ENCODE data around the gene SMAD4. TPM values are rescaled to one million over a fixed set of nuclear protein-coding genes. Genes with fewer than 3 reads are reported as not detected.
A peak's percentile ranks its signal among the peaks of the same experiment; 100 is the strongest.

SMAD4 gene
- total and polyA plus RNA-seq, 2 of the 13 experiments (the other 11 are each of a cell fraction or from before 2014, with no cell fraction given): 70.2 to 72.0 TPM

DNA sequence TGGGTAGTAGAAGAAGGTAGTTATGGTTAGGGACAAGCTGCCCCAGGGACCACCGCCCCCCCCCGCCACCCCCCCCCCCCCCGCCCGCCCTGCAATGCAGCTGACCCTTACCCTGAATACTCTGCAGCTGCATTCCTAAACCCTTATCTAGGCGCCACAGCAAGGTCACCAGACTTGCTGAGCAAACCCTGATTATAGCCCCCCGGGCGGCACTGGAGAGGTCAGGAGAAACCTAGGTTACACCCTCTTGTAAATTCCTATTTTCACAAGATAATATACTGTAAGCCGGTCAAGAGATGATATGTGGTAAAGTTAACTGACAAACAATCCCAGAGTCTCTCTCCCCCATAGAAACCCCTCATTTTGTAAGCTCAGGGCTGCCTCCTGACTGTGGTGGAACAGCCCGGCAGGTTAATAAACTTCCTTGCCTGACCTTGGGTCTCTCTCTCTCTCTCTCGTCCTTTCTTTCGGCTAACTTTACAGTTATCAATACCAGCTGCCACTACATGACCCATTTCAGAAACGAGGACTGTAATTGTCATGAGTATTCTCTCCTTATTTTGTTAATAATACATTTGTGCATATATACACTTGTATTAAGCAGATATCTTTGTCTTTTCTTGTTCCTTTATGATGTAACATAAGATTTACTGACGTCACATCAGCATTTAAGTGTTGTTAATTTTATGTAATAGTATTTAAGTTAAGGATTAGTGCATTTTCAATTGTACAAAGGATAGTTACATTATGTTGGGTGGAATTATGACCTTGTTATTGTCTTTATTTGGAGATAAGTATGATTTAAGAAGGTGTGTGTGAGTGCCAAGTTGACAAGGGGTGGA is 22.8 kb upstream of the SMAD4 start:
- no peak overlapping the region; a peak in 1 of 6 replicates for H3K4me3 ChIP-seq (replicated peaks in 1 of 3; ENCODE audit: insufficient read depth in 1 of 3, low read depth in 2 of 3, low read length in 3 of 3)
- no peaks in the 10 kb centered on the region for H4K20me1 ChIP-seq (ENCODE audit: insufficient read depth, low read length)
- peak overlapping the region; percentile 70 for H3K4me2 ChIP-seq (ENCODE audit: low read depth, low read length)
- H3K36me3 ChIP-seq (replicated peaks in 1 of 2; ENCODE audit: control insufficient read depth in 1 of 2, insufficient read depth in 2 of 2, low read length in 2 of 2): no peaks in the 10 kb centered on the region
- ChIA-PET POLR2A (interaction anchor here (0.6 to 1.3 kb wide), 2 partner anchors 11 to 23 kb away, joined by 5 to 6 read pairs; partner anchors contain the start of gene SMAD4), CTCF (ENCODE audit: low intra/inter-chr PET ratio, low total read pairs) (no interaction called here)
- TF ChIP-seq ZNF501 (CRISPR knock-in tag; IDR thresholded peaks at IDR 0.05): no peak
- TF ChIP-seq ATF7 (IDR thresholded peaks at IDR 0.05): peak; percentile 46; the same call in 1 of the 2 replicates
- no peak for TF ChIP-seq ATF7 (CRISPR knock-in tag; IDR thresholded peaks at IDR 0.05)
- TF ChIP-seq POLR2AphosphoS2 (IDR thresholded peaks at IDR 0.05; ENCODE audit: low read depth, low read length): no peak
- TF ChIP-seq GTF3A (CRISPR knock-in tag; conservative IDR thresholded peaks at IDR 0.05): no peak
- no peak for TF ChIP-seq TEAD2 (CRISPR knock-in tag; IDR thresholded peaks at IDR 0.05)
- TF ChIP-seq MED8 (CRISPR knock-in tag; IDR thresholded peaks at IDR 0.05; ENCODE audit: insufficient replicate concordance): no peak
- TF ChIP-seq, protein P1, sequence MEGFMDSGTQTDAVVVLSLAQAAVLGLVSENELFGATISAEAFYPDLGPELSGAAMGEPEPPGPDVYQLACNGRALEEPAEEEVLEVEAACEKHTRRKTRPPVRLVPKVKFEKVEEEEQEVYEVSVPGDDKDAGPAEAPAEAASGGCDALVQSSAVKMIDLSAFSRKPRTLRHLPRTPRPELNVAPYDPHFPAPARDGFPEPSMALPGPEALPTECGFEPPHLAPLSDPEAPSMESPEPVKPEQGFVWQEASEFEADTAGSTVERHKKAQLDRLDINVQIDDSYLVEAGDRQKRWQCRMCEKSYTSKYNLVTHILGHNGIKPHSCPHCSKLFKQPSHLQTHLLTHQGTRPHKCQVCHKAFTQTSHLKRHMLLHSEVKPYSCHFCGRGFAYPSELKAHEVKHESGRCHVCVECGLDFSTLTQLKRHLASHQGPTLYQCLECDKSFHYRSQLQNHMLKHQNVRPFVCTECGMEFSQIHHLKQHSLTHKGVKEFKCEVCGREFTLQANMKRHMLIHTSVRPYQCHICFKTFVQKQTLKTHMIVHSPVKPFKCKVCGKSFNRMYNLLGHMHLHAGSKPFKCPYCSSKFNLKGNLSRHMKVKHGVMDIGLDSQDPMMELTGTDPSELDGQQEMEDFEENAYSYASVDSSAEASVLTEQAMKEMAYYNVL (CRISPR knock-in tag; IDR thresholded peaks at IDR 0.05; ENCODE audit: borderline replicate concordance): peak; percentile 86; the same call in 1 of the 2 replicates
- peak in 1 of 2 experiments; percentile 14; a peak in 1 of 4 replicates for TF ChIP-seq EP300 (IDR thresholded peaks at IDR 0.05; ENCODE audit: low read depth in 2 of 2, low read length in 2 of 2)
- no peak for TF ChIP-seq EP300 (CRISPR knock-in tag; IDR thresholded peaks at IDR 0.05; ENCODE audit: borderline replicate concordance)
- TF ChIP-seq ZKSCAN1 (IDR thresholded peaks at IDR 0.05; ENCODE audit: low read length): no peak
- TF ChIP-seq CREB1 (IDR thresholded peaks at IDR 0.05): peak; percentile 90
- peak; percentile 40; the same call in 1 of the 2 replicates for TF ChIP-seq CREB1 (CRISPR knock-in tag; IDR thresholded peaks at IDR 0.05)
- peak; percentile 35 for DNase-seq (ENCODE audit: low spot score)
- H3K9ac ChIP-seq (ENCODE audit: insufficient read depth, low read depth, low read length): no peak overlapping the region
- peaks cover 31% of the 10 kb centered on the region for H3K4me1 ChIP-seq (ENCODE audit: insufficient read depth, low read length)
- no peaks in the 10 kb centered on the region for H3K9me3 ChIP-seq (ENCODE audit: low read length)
- BruUV-seq (replicated peaks): no TSS peak
- FAIRE-seq: no peak
- H3K27ac ChIP-seq (ENCODE audit: extremely low read length, insufficient read depth, low read length): peak overlapping the region; percentile 28
- in situ Hi-C loops (cut with HindIII; ENCODE audit: extremely low pct_ligation_motif_present, low pct_unique_long_range_greater_than_20kb): no loop called here
- WGBS (ENCODE audit: low lambda C conversion rate): 0% methylated on average over 7 of the region's 13 CpGs
- H2AFZ ChIP-seq (ENCODE audit: low read length): no peak overlapping the region
- ATAC-seq: peak; percentile 66
- H3K79me2 ChIP-seq (ENCODE audit: insufficient read depth, low read length): no peaks in the 10 kb centered on the region
- H3K27me3 ChIP-seq (ENCODE audit: control insufficient read depth in 1 of 2, insufficient read depth in 2 of 2, low read length in 2 of 2): 0 out of 5 replicates have a peak, but pooled peaks cover 0 to 1% of the 10 kb centered on the region in 2 experiments
- intact Hi-C loops (cut with micrococcal nuclease; ENCODE audit: unreplicated experiment): no loop called here
